ENCODE data around the gene NRSN2. TPM values are rescaled to one million over a fixed set of nuclear protein-coding genes. Genes with fewer than 3 reads are reported as not detected.

The NRSN2 gene
- total and polyA plus RNA-seq, 2 of the 4 experiments (the other 2 are of a cell fraction), result 9.9 to 101 TPM

DNA sequence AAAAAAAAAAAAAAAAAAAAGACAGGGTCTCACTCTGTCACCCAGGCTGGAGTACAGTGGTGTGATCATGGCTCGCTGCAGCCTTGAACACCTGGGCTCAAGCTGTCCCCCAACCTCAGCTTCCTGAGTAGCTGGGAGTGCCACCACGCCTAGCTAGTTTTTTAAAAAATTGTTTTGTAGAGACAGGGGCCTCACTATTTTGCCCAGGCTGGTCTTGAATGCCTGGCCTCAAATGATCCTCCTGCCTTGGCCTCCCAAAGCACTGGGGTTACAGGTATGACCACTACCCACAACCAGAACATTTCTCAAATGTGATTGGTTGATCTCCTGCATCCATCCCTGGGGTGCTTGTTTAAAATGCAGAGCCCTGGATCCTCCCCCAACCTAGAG lies 55.6 kb downstream of the NRSN2 start:
- ChIA-PET POLR2A (ENCODE audit: unreplicated experiment) (no interaction called here), CTCF (no interaction called here)
- no peak overlapping the region for H2AFZ ChIP-seq (replicated peaks; ENCODE audit: low read length, poor library complexity)
- in situ Hi-C loops (cut with MboI; ENCODE audit: low sequenced_read_pairs) (no loop called here), intact Hi-C loops (cut with micrococcal nuclease) (no loop called here), dilution Hi-C loops (cut with HindIII; ENCODE audit: low sequenced_read_pairs, unreplicated experiment) (no loop called here)
- peaks cover 8% of the 10 kb centered on the region for H3K4me1 ChIP-seq (ENCODE audit: control insufficient read depth, insufficient read depth, low read length)
- peak overlapping the region; percentile 76; the same call in 1 of the 2 replicates for H2BK120ac ChIP-seq (ENCODE audit: low read depth, low read length)
- WGBS, 2 experiments (ENCODE audit: extremely low coverage in 2 of 2, insufficient read length in 1 of 2), result no CpG with 5 or more reads among the region's 2 CpGs
- no peak overlapping the region for H4K5ac ChIP-seq (ENCODE audit: low read depth, low read length)
- no peak overlapping the region for H2BK5ac ChIP-seq (ENCODE audit: low read depth, low read length, poor library complexity, severe bottlenecking)
- H4K91ac ChIP-seq (ENCODE audit: insufficient read depth, low read depth, low read length), result peak overlapping the region; percentile 45
- peaks cover 8% of the 10 kb centered on the region for H3K36me3 ChIP-seq (ENCODE audit: control insufficient read depth, insufficient read depth, low read length)
- no peak overlapping the region for H3K27ac ChIP-seq (ENCODE audit: insufficient read depth, low read length)
- no TSS peak for BruUV-seq (replicated peaks)
- no peaks in the 10 kb centered on the region for H3K79me1 ChIP-seq (ENCODE audit: low read depth in 1 of 2, low read length in 2 of 2)
- no peak for ATAC-seq (ENCODE audit: low read depth)
- H3K14ac ChIP-seq (replicated peaks; ENCODE audit: low read depth, low read length), result no peak overlapping the region
- H3K4me2 ChIP-seq (ENCODE audit: low read depth, low read length), result no peak overlapping the region
- no peak overlapping the region for H3K4ac ChIP-seq (ENCODE audit: low read depth, low read length)
- H4K20me1 ChIP-seq (ENCODE audit: insufficient read depth, low read length), result no peaks in the 10 kb centered on the region
- 0 out of 2 replicates have a peak overlapping the region, but pooled peaks have one; percentile 52 for H2AK5ac ChIP-seq (ENCODE audit: low read depth, low read length)
- H3K56ac ChIP-seq (ENCODE audit: extremely low read depth, insufficient read depth, low read length), result no peak overlapping the region
- no peak overlapping the region for H3K18ac ChIP-seq (ENCODE audit: low read depth, low read length)
- H2AK9ac ChIP-seq (replicated peaks; ENCODE audit: low read depth, low read length, poor library complexity), result no peak overlapping the region
- H3K9ac ChIP-seq (ENCODE audit: low read depth, low read length), result no peak overlapping the region
- no peak overlapping the region for H3K4me3 ChIP-seq (ENCODE audit: insufficient read depth, low read depth, low read length)
- H3K27me3 ChIP-seq (ENCODE audit: control insufficient read depth, insufficient read depth, low read length), result no peaks in the 10 kb centered on the region
- H4K8ac ChIP-seq (ENCODE audit: low read depth in 2 of 2, low read length in 2 of 2), result peak overlapping the region in 1 of 2 experiments; percentile 6; a peak in 2 of 4 replicates
- 0 out of 2 replicates have a peak, but pooled peaks cover 3% of the 10 kb centered on the region for H3K9me3 ChIP-seq (ENCODE audit: control insufficient read depth, insufficient read depth, low read length)
- no peak for TF ChIP-seq SMC3 (IDR thresholded peaks at IDR 0.05; ENCODE audit: low read depth, low read length)
- TF ChIP-seq RCOR1 (IDR thresholded peaks at IDR 0.05; ENCODE audit: insufficient replicate concordance, low read length), result no peak
- TF ChIP-seq POLR2A (IDR thresholded peaks at IDR 0.05; ENCODE audit: low read depth, low read length), result no peak
- TF ChIP-seq BHLHE40 (IDR thresholded peaks at IDR 0.05; ENCODE audit: low read depth, low read length), result no peak
- no peak for TF ChIP-seq MAZ (IDR thresholded peaks at IDR 0.05; ENCODE audit: borderline replicate concordance, low read depth, low read length)
- TF ChIP-seq FOS (IDR thresholded peaks at IDR 0.05; ENCODE audit: low read depth, low read length), result no peak
- TF ChIP-seq, protein P1, sequence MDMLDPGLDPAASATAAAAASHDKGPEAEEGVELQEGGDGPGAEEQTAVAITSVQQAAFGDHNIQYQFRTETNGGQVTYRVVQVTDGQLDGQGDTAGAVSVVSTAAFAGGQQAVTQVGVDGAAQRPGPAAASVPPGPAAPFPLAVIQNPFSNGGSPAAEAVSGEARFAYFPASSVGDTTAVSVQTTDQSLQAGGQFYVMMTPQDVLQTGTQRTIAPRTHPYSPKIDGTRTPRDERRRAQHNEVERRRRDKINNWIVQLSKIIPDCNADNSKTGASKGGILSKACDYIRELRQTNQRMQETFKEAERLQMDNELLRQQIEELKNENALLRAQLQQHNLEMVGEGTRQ (IDR thresholded peaks at IDR 0.05; ENCODE audit: low read depth, low read length), result no peak
- no peak for TF ChIP-seq NFE2L2 (IDR thresholded peaks at IDR 0.05; ENCODE audit: low read depth, low read length)
- H2BK15ac ChIP-seq (ENCODE audit: low read depth, low read length), result no peak overlapping the region; the same call in 2 of the 3 replicates
- H3K23ac ChIP-seq (ENCODE audit: low read depth, low read length), result 0 out of 2 replicates have a peak overlapping the region, but pooled peaks have one; percentile 40
- DNase-seq, result no peak
- H2BK20ac ChIP-seq (ENCODE audit: low read depth, low read length), result peak overlapping the region; percentile 52
- H3K9me1 ChIP-seq (ENCODE audit: insufficient read depth, low read length), result no peaks in the 10 kb centered on the region; the same call in 1 of the 2 replicates

Data from IMR-90 (cell line).